GM19438 (cell line): ENCODE data around the gene UNC13A.

Experiments
- ATAC-seq: cut with Tn5 transposase; IDR thresholded peaks from one replicate; pipeline ENCODE4 v1.9.1; 2021; ENCODE audit warnings: low read depth; ENCODE audit not compliant: unreplicated experiment

Gene UNC13A

DNA sequence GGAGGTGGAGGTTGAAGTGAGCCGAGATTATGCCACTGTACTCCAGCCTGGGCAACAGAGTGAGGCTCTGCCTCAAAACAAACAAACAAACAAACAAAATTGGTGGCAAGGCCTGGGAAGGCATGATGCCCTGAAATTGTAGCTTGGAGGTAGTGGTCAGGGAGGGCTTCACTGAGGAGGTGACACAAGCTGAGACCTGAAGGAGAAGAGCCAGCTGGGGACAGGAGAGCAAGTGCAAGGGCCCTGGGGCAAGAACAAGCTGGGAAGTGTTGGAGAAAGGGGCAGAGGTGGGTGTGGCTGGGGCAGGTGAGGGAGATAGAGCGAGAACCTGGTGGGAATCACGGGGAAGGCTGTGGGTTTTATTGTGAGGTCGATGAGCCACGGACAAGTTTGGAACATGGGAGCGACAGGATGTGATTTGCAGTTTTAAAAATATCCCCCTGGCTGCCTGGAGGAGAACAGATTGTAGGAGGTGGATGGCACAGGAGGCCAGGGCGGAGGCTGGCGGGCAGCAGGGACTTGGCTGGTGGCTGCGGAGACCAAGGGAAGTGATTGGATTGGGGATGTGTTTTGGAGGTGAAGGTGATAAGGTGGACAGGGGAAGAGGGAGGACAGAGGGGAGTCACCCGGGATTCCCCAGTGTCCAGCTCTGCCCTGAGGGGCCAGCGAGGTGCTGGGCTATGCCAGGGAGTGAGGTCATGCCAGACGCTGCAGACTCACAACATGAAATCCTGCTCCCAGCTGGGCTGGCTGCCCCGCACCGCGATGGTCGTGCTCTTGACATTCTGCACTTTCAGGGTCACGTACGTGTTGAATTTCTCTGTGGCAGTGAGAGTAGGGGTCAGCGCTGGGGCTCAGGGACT, 14.0 kb downstream of the UNC13A start:
- no peak for ATAC-seq

DNA sequence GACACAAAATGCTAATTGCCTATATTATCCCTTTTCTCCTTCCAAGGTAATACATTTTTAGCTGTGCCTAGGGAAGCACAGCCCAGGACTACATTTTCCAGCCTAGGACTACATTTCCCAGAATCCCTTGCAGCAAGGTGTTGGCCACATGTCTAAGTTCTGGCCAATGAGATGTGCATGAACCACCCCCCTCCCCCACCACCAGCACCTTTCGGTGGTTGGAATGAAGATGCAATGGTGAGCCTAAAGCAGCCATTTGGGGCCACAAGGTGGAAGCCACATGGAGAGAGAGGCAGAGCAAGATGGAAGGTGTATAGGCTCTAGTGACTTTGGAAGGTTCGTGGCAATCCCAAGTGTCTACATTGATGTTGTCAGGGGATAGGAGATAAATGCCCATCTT, 16.2 kb downstream of the UNC13A start:
- no peak for ATAC-seq

DNA sequence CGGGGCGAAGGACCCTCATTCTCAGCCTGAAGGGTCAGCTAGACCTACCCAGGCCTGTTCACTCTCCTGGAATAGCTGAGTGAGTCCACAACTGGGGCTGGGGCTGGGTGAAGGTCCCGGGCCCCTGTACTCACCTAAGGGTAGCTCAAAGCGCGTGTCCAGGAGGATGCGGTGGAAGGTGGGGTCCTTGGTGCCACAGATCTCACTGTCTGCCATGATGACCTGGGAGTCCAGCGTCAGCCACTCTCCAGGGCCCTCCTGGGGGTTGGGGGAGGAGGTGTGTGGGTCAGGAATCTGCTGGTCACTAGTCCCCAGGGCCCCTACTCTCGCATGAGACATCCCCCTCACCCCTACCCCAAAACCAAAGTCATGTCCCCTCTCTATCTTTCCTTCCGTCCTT, 18.7 kb downstream of the UNC13A start:
- no peak for ATAC-seq

DNA sequence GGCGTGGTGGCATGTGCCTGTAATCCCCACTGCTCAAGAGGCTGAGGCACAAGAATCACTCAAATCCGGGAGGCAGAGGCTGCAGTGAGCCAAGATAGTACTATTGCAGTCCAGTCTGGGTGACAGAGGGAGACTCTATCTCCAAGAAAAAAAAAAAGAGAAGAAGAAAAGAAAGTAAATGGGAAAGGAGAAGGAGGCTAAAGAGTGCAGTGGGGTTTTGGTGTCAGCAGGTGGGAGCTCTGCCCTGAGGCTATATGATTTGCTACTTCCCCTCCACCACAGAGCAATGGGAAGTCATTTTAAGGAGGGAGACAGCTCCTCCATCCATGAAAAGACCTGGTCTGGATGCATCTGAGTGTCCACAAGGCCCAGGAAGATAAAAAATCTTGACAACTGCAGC, 23.1 kb downstream of the UNC13A start:
- no peak for ATAC-seq

DNA sequence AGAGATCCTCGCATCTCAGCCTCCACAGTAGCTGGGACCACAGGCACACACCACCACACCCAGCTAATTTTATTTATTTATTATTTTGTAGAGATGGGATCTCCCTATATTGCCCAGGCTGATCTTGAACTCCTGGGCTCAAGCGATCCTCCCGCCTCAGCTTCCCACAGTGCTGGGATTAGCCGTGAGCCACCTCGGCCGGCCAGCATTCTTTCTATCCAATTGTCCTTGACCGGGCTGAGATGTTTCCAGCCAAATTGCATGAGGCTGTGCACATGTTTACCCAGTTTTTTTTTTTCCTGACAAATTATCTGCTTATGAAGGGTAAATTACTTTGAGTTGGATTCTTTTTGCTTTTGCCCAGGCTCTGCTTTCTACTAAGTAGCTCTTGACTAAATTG, 28.2 kb downstream of the UNC13A start:
- no peak for ATAC-seq

DNA sequence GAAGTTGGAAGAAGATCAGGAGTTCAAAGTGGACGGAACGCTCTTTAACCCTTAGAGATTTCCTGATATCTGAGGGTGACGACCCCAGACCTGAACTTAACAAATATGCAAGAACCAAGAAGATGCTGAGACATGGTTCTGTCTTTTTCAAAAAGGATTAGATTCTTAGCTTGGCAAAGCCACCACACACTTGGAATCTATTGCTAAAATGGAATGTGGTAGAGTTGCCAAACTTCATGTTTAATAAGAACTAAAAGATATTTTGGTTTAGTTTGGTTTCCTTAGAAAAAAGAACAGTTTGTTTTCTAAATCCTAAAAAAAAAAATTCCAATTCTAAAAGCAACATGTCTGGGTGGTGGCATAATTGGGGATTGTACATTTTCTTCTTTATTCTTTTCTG, 29.5 kb downstream of the UNC13A start:
- ATAC-seq: no peak

DNA sequence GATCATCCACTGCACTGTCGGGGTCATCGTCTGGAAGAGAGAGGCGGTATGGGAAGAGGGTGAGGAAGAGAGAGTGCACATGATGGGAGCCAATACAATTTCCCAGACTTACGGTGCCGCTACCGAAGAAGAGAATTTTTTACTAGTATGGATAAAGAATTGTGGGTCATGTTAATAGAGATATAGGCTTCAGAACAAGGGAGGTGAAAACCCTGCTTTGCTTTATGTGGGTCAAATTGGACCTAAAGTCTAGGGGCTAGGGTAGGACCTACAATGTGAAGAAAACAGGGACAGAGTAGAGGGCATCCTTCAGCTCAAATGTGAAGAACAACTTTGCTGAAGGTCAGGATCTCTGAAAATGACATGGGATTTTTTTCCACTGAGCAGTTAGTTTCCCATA, 29.9 kb downstream of the UNC13A start:
- ATAC-seq: no peak

DNA sequence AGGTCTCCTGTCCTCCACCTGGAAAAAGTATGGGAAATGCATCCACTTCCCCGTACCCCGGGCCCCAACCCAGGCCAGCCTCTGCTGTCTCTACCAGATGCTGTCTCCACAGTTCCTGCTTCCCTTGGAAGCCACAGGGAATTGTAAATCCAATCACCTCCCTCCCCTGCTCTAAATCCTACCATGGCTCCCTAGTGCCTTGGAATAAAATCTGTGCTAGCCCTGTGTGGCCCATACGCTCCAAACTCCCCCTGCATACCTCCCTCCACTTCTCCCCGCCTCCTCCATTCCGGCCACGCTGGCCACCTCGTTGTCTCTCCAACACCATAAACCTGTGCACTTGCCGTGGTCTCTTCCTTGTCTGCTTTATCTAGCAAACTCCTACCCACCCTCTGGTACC, 31.2 kb downstream of the UNC13A start:
- ATAC-seq: no peak

DNA sequence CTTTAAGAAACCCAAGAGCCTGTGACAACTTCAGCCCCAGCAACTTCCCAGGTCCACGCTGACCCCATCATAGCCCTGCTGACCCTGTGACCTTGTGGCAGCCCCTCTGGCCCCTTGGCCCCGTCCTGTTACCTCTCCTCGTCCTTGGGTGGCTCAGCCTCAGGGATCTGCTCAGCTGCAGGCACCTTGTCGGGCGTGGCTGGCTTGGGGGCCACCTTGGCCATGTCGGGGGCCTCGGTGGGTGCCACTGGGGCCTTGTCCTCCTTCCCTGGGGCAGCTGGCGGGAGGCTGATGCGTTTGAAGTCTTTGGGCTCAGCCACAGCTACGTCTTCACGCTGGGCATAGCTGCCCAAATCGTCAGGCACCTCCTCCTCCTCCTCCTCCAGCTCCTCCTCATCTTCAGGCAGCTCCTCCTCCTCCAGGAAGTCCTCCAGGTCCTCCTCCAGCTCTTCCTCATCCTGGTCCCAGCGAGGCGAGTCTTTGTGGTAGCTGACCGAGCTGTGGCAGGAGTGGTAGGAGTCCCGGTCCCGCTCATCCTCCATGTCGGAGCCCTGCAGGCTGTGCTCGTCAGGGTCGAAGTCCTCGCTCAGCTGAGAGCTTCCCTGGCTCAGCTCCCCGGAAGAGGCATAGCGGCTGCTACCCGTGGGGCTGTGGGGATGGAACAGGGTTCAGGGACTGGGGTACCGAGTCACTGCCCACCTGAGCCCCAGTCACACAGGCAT, 32.2 kb downstream of the UNC13A start:
- no peak for ATAC-seq

DNA sequence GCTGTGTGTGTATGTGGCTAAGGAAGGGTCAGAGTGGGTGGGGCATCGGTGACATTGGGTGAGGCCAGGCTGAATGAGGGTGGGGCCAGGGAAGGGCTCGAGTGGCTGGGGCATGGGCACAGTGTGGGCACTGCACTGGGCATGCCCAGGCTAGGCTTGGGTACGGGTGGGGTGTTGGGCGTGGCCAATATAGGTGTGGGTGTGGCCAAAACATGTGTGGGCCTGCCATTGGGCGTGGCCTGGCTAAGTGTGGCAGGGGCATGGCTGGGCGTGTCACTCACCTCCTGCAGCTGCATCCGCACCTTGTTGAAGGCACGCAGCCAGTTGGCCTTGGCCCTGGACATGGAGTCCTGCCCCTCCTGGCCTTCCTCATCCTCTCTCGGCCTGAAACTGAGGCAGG, 33.2 kb downstream of the UNC13A start:
- ATAC-seq: no peak

DNA sequence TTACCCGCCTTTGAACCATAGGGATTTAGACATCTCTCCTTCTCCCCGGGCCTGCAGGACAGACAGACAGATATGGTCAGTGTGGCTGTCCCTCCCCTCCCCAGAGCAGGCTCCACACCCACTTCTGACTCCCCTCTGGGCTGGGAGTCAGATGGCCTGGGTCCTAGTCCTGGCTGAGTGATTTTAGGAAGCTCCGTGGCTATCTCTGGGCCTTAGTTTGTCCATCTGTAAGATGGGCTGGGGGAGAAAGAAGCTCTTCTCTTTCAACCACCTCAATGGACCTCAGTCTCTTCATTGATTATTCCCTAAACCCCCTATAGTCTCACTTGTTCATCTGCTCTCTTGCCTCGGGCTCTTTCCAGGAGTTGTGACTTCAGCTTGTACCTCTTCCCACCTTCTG, 35.5 kb downstream of the UNC13A start:
- no peak for ATAC-seq

DNA sequence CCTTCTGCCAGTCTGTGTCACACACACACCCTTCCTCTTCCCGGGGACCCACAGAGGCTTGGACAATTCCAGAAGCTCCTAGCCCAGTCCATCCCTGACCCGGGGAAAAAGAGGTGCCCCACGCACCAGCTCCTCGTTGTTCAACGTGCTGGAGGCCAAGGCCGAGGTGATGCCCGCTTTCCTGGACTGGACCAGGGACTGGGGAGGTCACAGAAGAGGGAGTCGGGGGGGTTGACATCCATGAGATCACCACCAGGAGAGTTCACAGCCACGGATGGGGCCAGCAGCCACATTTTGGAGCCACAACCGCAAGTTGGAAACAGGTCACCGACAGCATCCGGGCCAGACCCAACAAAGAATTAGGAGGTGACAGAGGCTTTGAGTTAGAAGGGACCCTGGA, 39.4 kb downstream of the UNC13A start:
- ATAC-seq: no peak

DNA sequence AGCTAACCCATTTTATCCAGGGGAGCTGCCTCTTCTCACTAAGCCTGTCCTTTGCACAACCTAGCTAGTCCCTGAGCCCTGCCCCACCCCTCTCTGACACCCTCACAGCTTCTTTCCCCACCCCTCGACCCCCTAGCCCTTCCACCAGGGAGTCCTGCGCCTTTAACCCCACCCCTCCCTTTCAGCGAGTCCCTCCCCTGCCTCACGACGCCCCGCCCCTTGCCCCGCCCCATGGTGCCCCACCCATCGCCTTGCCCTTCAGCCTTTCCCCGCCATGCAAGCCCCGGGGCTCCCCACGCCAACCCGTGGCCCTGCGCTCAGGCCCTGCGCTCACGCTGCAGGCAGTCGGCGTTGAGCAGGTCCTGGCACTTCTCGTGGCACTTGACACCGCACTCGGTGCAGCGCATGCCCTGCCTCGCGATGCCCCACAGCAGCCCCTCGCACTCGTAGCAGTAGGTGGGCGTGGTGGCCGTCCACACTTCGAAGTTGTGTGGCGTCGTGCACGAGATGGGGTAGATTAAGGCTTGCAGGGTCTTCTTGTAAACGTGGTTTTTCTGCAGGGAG, 40.0 kb downstream of the UNC13A start:
- ATAC-seq: no peak

DNA sequence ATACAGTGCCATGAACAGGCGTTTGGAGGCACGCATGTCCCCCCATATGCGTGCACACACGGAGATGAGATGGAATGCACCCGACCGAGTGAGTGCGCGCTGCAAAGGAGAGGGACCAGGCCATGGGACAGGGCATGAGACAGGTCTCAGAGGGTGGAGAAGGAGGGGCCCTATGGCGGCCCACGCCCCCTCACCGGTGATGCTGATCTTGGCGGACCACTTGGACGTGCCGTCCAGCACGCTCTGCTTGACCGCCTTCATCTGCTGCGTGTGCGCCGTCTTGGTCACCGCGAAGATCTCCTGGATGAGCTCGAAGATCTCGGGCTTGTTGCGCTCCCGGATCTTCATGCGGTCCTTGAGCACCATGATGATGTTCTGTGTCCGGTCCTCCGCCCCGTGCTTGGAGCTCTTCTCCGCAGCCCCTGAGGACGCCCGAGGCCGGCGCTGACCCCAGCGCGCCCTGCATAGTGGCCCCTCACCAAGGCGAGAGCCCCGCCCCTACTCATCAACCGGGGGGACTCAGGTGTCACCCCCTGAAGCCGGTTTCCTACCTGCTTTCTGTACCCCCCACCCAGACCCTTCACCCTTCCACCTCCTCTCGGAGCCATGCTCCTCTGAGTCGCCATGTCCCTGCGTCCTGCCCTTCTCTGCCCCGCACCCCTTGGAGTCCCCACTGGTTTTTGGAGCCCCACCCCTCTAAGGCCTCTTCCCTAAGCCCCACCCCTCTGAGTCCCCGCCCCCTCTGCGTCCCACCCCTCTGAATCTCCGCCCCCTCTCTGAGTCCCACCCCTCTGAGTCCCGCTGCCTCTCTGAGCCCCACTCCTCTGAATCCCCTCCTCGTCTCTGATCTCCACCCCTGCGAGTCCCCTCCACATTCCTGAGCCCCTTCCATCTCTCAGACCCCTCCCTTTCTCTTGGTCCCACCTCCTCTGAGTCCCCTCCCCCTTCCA, 40.8 kb downstream of the UNC13A start:
- no peak for ATAC-seq

DNA sequence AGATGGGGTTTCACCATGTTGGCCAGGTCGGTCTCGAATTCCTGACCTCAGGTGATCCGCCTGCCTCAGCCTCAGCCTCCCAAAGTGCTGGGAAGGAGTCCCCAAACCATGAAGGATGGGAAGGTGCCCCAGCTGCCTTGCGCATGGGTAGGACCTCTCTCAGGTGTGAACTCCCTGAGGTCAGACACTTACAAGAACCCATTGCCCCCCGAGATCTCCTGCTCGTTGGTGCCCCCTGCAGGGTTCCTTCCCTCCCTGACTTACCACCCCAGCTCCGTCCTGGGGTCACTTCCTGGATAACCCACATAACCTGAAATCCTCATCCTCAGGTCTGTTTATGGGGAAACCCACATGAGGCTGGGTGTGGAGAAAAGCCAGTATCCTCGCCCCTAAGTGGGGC, 41.7 kb downstream of the UNC13A start:
- no peak for ATAC-seq

DNA sequence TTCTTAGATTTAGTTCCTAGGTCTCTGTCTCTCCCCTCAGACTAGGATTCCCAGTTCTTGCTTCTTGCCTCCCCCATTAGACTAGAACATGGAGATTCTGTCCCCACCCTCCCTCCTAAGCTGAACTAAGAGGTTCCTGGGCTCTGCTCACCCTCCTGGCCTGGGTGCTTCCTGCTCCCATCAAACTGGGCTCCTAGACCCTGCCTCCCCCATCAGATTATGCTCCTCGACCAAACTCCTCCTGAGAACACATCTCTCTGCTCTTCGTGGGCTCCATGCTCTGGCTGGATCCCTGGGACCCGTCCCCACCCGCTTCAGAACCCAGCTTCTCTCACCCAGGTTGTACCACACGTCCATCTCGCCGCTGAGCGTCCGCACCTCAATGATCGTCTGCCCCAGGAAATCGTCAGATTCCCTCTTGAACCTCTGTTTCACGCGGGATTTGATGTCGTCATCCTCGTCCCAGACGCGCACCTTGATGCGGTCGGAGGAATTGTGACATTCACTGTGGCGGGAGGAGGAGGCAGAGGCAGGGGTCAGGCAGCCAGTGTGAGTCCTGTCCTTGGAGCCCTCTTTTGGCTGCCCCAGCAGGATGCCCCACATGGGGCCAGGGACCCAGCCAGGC, 42.7 kb downstream of the UNC13A start:
- no peak for ATAC-seq

DNA sequence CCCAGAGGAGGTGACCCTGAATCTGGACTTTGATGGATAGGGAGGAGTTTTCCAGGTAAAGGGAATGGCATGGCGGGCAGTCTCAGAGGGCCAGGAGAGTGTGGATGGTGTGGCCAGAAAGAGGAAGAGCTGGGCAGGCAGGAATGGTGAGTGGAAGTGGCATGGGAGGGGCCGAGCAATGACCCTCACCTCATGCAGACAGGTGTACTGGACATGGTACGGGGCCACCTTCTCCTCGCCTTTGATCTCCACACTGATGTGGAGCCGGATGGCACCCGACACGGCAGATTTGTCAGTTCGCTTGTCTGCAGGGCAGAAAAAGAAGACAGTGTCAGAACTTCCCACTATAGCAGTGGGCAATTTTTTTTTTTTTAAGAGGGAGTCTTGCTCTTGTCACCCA, 45.5 kb downstream of the UNC13A start:
- no peak for ATAC-seq

DNA sequence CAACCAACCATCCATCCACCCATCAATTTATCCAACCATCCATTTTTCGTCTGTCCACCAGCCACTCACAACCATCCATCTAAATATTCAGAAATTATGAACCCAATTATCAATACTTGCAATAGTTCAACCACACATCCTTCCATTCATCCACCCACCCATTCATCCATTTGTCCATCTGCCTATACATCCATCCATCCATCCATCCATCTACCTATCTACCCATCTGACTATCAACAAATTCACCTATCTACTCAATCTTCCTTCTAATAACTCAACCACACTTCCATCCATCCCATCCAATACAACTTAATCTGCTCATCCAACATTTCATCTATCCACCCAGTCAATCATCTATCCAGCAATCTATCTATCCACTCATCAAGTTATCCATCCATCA, 46.3 kb downstream of the UNC13A start:
- no peak for ATAC-seq

DNA sequence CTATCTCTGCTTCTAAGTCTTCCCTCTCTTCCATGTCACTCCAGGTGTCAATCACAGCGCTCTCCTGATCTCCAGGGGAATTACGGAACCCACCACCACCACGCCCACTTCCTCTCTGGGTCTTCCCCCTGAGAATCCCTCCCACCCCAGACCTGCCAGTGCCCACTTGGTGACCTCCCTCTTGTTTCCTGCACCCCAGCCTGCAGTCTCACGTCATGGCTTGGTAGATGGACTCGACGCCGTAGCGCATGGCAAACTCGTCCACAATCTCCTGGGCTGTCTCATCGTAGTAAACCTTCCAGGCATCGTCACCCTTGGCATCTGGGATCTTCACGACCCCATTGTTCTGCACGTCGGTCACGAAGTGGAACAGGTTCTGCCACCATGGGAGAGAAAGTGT, 47.0 kb downstream of the UNC13A start:
- ATAC-seq: no peak

DNA sequence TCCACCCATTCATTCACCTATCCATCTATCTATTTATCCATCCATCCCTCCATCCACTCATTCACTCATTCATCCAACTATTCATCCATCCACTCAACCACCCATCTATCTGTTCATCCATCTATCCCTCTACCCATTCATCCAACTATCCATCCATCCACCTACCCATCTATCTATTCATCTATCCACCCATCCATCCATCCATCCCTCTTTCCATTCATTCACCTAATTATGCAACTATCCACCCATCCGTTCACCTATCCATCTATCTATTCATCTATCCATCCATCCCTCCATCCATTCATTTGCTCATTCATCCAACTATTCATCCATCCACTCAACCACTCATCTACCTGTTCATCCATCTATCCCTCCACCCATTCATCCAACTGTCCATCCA, 54.5 kb downstream of the UNC13A start:
- no peak for ATAC-seq
